Ishikawa (cell line): ENCODE results near the gene AGPAT4.

Experiments
- CEBPB ChIP-seq: IDR thresholded peaks from 2 replicates; pipeline ENCODE4 v1.6.1; 2012
- CREB1 ChIP-seq: IDR thresholded peaks from 2 replicates; pipeline ENCODE4 v1.6.1; 2012; ENCODE audit warnings: low read depth
- EGR1 ChIP-seq: IDR thresholded peaks from 2 replicates; pipeline ENCODE4 v1.6.1; 2012
- EP300 ChIP-seq: IDR thresholded peaks from 2 replicates; pipeline ENCODE4 v1.6.1; 2012; ENCODE audit warnings: borderline replicate concordance
- FOXM1 ChIP-seq: IDR thresholded peaks from 2 replicates; pipeline ENCODE4 v1.6.1; 2012; ENCODE audit warnings: low read depth, borderline replicate concordance
- NFIC ChIP-seq: IDR thresholded peaks from 2 replicates; pipeline ENCODE4 v1.6.1; 2012
- RAD21 ChIP-seq: IDR thresholded peaks from 2 replicates; pipeline ENCODE4 v1.6.1; 2012; ENCODE audit warnings: low read depth
- TAF1 ChIP-seq: IDR thresholded peaks from 2 replicates; pipeline ENCODE4 v1.6.1; 2012; ENCODE audit warnings: low read depth, mild to moderate bottlenecking
- TCF12 ChIP-seq: IDR thresholded peaks from 2 replicates; pipeline ENCODE4 v1.6.1; 2012; ENCODE audit warnings: low read depth
- TEAD4 ChIP-seq: IDR thresholded peaks from 2 replicates; pipeline ENCODE4 v1.6.1; 2012
- YY1 ChIP-seq: IDR thresholded peaks from 2 replicates; pipeline ENCODE4 v1.6.1; 2012; ENCODE audit warnings: low read depth
- ZBTB7A ChIP-seq: IDR thresholded peaks from 2 replicates; pipeline ENCODE4 v1.6.1; 2012; ENCODE audit warnings: low read depth
- TF ChIP-seq, protein P1 (sequence below): IDR thresholded peaks from 2 replicates; pipeline ENCODE4 v1.6.1; 2012; ENCODE audit warnings: low read depth, mild to moderate bottlenecking
- TF ChIP-seq, protein P2 (sequence below): IDR thresholded peaks from 2 replicates; pipeline ENCODE4 v1.6.1; 2012
- TF ChIP-seq, protein P3 (sequence below): IDR thresholded peaks from 2 replicates; pipeline ENCODE4 v1.6.1; 2012

AGPAT4 gene

DNA sequence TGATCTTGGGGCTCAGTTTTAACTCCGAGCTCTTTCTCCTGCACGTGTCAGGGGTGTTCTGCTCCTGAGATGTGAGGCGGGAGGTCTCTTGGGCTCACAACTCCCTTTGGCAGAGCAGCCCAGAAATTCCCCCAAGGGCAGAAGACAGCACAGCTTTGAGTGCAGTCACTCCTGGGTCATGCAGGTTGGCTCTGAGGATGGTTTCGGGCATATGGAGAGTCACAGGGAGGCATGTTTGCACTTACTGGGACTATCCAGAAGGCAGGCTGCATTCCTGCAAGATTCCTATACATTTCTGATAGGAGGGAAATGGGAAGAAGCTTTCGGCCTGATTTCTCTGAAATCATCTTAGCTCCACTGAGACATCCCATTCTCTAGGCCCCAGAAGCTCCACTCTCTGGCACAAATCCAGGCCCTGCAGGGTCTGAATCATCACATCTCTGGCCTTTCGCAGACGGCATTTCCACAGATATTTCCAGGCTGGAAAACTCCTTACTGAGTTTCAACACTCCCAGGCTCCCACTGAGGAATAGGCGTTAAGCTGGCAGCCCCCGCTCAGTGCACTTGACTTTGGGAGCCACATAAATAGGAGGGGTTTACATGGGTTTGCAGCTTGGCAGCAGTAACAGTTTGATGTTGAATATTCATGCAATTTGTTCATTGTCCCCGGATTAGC is 39.7 kb downstream of the AGPAT4 start:
- no peak for TF ChIP-seq RAD21
- TF ChIP-seq CREB1: no peak
- TF ChIP-seq EGR1: no peak
- no peak for TF ChIP-seq TCF12
- TF ChIP-seq ZBTB7A: no peak

DNA sequence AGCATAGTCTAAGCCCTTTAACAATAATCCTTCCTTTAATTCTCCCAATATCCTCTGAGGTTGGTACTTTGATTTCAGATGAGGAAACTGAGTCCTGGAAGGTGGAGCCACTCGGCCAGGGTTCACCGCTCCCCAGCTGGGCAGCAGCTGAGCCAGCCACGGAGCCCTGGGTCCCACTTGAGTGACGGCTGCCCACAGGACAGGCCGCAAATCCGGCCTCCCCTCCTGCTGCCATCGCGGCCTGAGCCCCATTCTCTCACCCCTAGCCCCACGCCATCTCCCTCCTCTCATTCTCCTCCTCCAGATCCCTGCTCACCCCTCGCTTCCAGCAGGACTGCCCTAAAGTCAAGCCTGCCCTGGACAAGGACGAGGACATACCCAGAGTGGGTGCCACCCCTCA is 41.4 kb downstream of the AGPAT4 start:
- TF ChIP-seq TCF12: no peak
- no peak for TF ChIP-seq EGR1
- TF ChIP-seq RAD21: no peak
- TF ChIP-seq, protein P1, sequence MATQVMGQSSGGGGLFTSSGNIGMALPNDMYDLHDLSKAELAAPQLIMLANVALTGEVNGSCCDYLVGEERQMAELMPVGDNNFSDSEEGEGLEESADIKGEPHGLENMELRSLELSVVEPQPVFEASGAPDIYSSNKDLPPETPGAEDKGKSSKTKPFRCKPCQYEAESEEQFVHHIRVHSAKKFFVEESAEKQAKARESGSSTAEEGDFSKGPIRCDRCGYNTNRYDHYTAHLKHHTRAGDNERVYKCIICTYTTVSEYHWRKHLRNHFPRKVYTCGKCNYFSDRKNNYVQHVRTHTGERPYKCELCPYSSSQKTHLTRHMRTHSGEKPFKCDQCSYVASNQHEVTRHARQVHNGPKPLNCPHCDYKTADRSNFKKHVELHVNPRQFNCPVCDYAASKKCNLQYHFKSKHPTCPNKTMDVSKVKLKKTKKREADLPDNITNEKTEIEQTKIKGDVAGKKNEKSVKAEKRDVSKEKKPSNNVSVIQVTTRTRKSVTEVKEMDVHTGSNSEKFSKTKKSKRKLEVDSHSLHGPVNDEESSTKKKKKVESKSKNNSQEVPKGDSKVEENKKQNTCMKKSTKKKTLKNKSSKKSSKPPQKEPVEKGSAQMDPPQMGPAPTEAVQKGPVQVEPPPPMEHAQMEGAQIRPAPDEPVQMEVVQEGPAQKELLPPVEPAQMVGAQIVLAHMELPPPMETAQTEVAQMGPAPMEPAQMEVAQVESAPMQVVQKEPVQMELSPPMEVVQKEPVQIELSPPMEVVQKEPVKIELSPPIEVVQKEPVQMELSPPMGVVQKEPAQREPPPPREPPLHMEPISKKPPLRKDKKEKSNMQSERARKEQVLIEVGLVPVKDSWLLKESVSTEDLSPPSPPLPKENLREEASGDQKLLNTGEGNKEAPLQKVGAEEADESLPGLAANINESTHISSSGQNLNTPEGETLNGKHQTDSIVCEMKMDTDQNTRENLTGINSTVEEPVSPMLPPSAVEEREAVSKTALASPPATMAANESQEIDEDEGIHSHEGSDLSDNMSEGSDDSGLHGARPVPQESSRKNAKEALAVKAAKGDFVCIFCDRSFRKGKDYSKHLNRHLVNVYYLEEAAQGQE: no peak
- no peak for TF ChIP-seq CEBPB
- TF ChIP-seq CREB1: no peak
- TF ChIP-seq FOXM1: no peak
- TF ChIP-seq, protein P2, sequence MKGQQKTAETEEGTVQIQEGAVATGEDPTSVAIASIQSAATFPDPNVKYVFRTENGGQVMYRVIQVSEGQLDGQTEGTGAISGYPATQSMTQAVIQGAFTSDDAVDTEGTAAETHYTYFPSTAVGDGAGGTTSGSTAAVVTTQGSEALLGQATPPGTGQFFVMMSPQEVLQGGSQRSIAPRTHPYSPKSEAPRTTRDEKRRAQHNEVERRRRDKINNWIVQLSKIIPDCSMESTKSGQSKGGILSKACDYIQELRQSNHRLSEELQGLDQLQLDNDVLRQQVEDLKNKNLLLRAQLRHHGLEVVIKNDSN: no peak
- TF ChIP-seq, protein P3, sequence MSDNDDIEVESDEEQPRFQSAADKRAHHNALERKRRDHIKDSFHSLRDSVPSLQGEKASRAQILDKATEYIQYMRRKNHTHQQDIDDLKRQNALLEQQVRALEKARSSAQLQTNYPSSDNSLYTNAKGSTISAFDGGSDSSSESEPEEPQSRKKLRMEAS: no peak
- TF ChIP-seq TAF1: no peak
- no peak for TF ChIP-seq YY1
- no peak for TF ChIP-seq EP300
- TF ChIP-seq NFIC: no peak
- no peak for TF ChIP-seq ZBTB7A

DNA sequence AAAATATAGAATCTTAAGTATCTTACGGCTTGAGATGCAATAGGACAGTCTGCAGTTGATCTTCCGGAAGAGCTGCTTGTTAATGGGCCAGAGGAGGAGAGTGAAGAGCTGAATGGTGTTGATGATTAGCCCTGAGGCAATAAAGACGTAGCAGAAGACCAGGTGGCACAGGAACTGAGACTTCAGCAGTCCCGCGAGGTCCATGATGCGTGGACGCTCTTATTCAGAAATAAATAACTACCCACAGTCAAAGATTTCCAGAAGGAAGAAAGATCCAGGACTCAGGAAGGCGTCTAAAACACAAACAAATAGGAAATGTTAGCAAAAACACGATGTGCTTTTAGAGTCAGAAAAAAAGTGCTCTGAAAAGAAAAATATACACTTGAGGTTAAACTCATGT is 41.9 kb downstream of the AGPAT4 start:
- no peak for TF ChIP-seq TCF12

DNA sequence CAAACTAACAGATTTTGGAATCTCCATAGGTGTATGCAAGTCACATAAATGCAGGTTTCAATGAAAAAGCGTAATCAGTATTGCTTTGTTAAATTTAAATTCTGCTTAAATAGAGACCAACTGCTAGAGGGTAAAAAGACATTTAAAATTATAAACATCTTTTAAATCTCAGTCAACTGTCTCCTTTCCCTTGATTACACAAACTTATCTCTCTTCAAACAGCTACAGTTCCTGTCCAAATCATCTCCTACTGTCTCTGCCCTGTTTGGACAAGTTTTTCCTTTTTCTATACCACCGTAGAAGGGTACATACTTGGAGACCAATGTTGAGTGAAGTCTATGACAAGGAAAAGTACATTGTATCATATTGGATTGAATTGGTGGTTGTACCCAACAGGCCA is 43.5 kb downstream of the AGPAT4 start:
- TF ChIP-seq EP300 (no peak), RAD21 (no peak), NFIC (no peak), FOXM1 (no peak)
- TF ChIP-seq, protein P2: no peak

DNA sequence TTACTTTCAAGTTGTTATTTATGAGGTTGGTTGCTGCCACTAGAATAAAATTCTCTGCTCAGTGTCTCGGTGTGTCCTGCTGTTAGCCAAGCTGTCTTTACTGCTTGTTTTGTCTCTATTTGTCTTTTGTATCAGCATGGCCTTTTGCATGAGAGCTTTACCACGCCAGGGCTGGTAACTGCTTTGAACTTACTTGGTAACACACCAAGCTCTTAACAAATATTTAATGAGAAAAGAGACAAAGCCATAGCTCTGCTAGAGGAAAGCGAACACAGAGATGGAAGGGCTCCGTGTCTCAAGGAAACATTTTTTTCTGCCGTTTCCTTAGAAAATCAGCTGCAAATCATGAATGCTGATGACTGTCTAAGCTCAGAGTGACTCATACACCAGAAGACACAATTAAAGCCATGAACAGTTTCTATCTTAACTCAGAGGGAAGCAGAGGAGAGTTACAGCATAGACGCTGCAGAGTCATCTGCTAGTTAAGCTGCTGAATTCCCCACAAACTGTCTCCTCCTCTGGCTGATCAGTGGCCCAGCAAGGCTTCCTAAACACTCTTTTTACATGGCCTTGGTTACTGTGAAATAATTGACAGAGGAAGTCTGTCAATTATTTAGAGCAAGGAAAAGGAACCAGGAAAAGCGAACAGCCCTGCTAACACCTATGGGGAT is 44.8 kb downstream of the AGPAT4 start:
- no peak for TF ChIP-seq YY1
- TF ChIP-seq CREB1: no peak
- no peak for TF ChIP-seq CEBPB
- TF ChIP-seq TCF12: no peak
- TF ChIP-seq TEAD4: no peak
- TF ChIP-seq, protein P3: no peak
- TF ChIP-seq, protein P1: no peak
- TF ChIP-seq, protein P2: no peak
- TF ChIP-seq TAF1: no peak
- no peak for TF ChIP-seq NFIC
- TF ChIP-seq FOXM1: no peak
- TF ChIP-seq ZBTB7A: no peak
- TF ChIP-seq RAD21: no peak
- TF ChIP-seq EP300: no peak
- TF ChIP-seq EGR1: no peak

DNA sequence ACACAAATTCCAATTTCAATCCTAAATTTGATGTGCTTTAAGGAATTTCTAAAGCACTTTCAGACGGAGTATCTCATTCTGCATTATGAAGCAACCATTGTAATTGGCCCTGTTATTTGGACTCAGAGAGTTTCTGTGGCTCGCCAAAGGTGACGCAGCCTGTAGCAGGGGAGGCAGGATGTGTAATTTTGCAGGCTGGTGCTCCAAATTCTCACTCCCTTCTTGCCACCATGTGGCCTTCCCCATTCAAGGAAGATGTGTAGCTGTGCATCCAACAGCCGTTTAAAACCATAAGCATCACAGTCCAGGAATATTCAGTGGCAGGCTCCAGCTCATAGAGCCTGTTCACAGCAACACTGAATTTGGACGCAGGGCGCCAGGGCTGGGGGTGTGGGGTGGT is 45.8 kb downstream of the AGPAT4 start:
- TF ChIP-seq TAF1: no peak
- TF ChIP-seq FOXM1: no peak
